Measurements from ENCODE around the gene SERGEF. TPM values are rescaled to one million over a fixed set of nuclear protein-coding genes. Genes with fewer than 3 reads are reported as not detected.
A peak's percentile ranks its signal among the peaks of the same experiment; 100 is the strongest.
"Not testable (repeated sequence)": the region's sequence is repeated elsewhere in the genome, so short reads cannot be mapped to it uniquely, and the experiment has no call there.

Gene SERGEF
- total RNA-seq, 8 experiments from 2014 or later, result 20.5 to 39.0 (median 29.5) TPM

GRCh38 chr11:18013790-18014507 is 1.1 kb upstream of the SERGEF start:
- ATAC-seq (replicated peaks in 6 of 8), result peak in 1 of 8 experiments; percentile 1
- 23 to 100% (median 42%) methylated on average over 1 to 6 of the region's 11 CpGs; no CpG with 5 or more reads in 1 of the 10 experiments for WGBS, 10 experiments
- in situ Hi-C loops (cut with MboI; ENCODE audit: low pct_unique_long_range_greater_than_20kb in 2 of 9, low sequenced_read_pairs in 9 of 9, unreplicated experiment in 9 of 9), result no loop called here

DNA sequence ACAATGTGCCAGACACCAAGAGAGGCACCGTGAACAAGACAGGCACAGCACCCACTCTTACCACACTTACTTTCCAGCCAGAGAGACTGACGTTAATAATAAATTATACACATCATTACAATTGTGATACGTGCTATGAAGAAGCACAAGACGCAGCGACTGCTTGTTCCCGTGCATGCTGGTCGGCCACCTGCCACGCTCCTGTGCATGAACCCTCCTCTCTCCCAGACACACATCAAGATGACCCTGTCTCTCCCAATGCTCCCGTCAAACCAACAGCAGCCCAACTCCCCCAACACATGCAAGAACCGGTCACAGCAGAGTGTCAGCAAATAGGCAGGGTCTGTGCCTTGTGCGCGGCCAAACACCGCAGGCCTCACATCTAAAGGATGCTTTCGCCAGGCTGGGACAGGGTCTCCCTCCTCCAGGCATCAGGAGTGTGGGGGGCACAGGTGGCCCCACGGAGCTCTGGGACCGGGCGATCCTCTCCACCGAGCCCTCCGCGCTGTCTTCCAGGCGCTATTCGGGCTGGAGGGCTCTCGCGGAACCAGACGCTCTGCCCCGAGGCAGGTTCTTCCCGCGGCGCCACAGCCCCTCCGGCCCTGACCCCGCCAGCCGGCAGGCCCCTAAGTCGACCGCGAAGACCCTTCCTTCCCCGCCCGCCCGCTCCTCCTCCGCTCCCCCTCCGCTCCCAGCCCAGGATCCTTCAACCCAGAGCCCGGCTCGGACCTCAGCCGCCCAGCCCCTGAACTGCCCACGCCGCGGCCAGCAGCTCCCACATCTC is 533 bp downstream of the SERGEF start:
- ATAC-seq (replicated peaks in 6 of 8), result peak in 4 of 8 experiments; percentile 8 to 29 (median 11)
- in situ Hi-C loops (cut with MboI; ENCODE audit: low pct_unique_long_range_greater_than_20kb in 2 of 9, low sequenced_read_pairs in 9 of 9, unreplicated experiment in 9 of 9), result no loop called here
- Histone ChIP-seq H3K4me1 (replicated peaks in 1 of 2) (peaks cover 5 to 6% of the 10 kb centered on the region in 2 donors), H3K4me3 (peak overlapping the region; percentile 45 to 67 (median 61)), H3K27ac (peak overlapping the region; percentile 71 to 80)
- 0 to 40% (median 12%) methylated on average over 1 to 8 of the region's 46 CpGs; no CpG with 5 or more reads in 4 of the 10 experiments for WGBS, 10 experiments

More at GRCh38 chr11:18013790-18014507, 1.1 kb upstream of the SERGEF start:
- H3K27ac ChIP-seq, result peak overlapping the region; percentile 71 to 80
- peaks cover 5 to 6% of the 10 kb centered on the region in 2 donors for H3K4me1 ChIP-seq (replicated peaks in 1 of 2)
- peak overlapping the region; percentile 45 to 67 (median 61) for H3K4me3 ChIP-seq

DNA sequence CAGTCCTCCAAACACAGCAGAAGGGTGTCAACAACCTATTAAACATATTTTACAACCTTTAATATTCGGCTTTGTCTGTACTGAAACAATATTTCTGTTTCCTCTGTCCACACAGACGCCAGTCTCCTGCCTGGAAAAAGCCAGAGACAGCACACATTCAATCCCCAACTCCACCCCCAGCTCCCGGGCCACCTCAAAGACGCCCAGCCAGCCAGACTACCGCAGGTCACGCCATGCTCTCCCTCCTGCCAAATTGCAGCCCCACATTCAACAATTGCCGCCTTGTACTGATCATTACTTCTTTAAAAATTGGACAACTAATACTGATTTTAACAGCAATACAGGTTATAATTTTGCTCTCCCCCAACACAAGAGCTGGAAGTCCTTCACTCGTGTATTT is 1.2 kb downstream of the SERGEF start:
- 14 to 89% (median 68%) methylated on average over 1 to 7 of the region's 8 CpGs; no CpG with 5 or more reads in 3 of the 10 experiments for WGBS, 10 experiments
- no peak overlapping the region for H3K27ac ChIP-seq
- peaks cover 5 to 6% of the 10 kb centered on the region in 2 donors for H3K4me1 ChIP-seq (replicated peaks in 1 of 2)
- in situ Hi-C loops (cut with MboI; ENCODE audit: low pct_unique_long_range_greater_than_20kb in 2 of 9, low sequenced_read_pairs in 9 of 9, unreplicated experiment in 9 of 9), result no loop called here
- H3K4me3 ChIP-seq, result peak overlapping the region; percentile 45 to 67 (median 61)
- no peak for ATAC-seq (replicated peaks in 6 of 8)

DNA sequence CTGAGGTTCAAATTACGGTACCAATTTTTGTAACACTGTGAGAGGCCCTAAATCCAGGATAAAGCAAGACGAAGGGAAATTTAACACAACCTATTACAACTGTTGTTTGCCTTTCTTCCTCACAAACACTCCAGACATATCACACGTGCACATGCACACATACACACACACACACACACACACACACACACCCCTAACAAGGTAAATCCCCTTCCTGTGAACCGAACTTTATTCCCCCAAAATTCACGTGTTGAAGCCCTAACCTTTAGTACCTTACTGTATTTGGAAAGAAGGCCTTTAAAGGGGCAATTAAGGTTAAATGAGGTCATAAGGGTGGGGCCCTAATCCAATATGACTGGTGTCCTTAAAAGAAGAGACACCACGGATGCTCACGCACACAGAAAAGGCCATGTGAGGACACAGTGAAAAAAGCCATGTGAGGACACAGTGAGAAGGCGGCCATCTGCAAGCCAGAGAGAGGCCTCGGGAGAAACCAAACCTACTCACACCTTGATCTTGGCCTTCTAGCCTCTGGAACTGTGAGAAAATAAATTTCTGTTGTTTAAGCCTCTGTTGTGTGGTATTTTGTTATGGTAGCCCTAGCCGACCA is 1.8 kb downstream of the SERGEF start:
- in situ Hi-C loops (cut with MboI; ENCODE audit: low pct_unique_long_range_greater_than_20kb in 2 of 9, low sequenced_read_pairs in 9 of 9, unreplicated experiment in 9 of 9), result no loop called here
- Histone ChIP-seq H3K4me1 (replicated peaks in 1 of 2) (peaks cover 5 to 6% of the 10 kb centered on the region in 2 donors), H3K27ac (no peak overlapping the region), H3K4me3 (peak overlapping the region in 1 of 5 donors; percentile 45)
- WGBS, 10 experiments, result 71 to 100% (median 93%) methylated on average over 1 to 5 of the region's 10 CpGs; no CpG with 5 or more reads in 2 of the 10 experiments
- no peak for ATAC-seq (replicated peaks in 6 of 8)

DNA sequence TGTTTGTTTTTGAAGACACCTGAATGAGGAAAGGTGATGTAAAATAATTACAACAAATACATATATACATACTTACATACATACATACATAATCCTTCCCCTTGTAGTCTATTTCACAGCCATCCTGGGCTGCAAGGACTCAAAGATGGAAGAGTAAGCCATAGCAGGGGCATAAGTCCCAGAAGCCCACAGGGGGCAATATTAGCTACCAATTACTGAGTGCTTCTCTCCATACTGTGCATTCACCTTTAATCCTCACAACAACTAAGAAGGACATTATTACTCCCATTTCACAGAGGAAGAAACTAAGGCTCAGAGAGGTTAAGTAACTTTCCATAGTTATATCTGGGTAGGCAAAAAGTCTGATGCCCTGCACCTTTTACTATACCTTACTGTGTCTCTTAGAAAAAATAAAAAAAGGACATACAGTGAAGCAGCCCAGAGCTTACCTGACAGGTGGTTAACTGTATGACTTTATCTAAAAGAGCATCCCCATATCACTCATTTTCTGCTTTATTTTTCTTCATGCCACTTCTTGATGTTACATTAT is 2.7 kb downstream of the SERGEF start:
- H3K4me3 ChIP-seq, result no peak overlapping the region
- H3K27ac ChIP-seq, result no peak overlapping the region
- peaks cover 5 to 6% of the 10 kb centered on the region in 2 donors for H3K4me1 ChIP-seq (replicated peaks in 1 of 2)
- in situ Hi-C loops (cut with MboI; ENCODE audit: low pct_unique_long_range_greater_than_20kb in 2 of 9, low sequenced_read_pairs in 9 of 9, unreplicated experiment in 9 of 9), result no loop called here
- ATAC-seq (replicated peaks in 6 of 8), result no peak

GRCh38 chr11:18005376-18006129 is 7.3 kb downstream of the SERGEF start:
- Histone ChIP-seq H3K4me1 (replicated peaks in 1 of 2) (no peaks in the 10 kb centered on the region), H3K4me3 (no peak overlapping the region), H3K27ac (no peak overlapping the region)
- 67 to 100% (median 93%) methylated on average over 1 to 4 of the region's 4 CpGs; no CpG with 5 or more reads in 1 of the 10 experiments for WGBS, 10 experiments
- no peak for ATAC-seq (replicated peaks in 6 of 8)
- in situ Hi-C loops (cut with MboI; ENCODE audit: low pct_unique_long_range_greater_than_20kb in 2 of 9, low sequenced_read_pairs in 9 of 9, unreplicated experiment in 9 of 9), result no loop called here

DNA sequence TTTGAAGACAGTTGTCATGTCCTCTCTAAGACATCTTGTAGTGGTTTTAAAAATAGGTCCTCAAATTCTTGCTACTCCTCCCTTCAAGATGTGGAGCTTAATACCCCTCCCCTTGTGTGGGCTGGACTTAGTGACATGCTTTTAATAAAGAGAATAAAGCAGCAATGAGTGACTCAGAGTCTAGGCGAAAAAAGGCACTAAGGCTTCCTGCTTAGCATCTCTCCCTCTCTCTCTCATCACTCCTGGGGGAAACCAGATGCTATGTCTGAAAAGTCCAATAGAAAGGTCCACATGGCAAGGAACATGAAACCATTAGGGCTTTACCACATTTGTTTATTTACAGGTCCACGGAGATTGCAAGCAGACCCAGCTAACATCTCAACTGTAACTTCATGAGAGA is 11.7 kb downstream of the SERGEF start:
- no peak overlapping the region for H3K27ac ChIP-seq
- 17 to 83% (median 52%) methylated on average over 1 to 2 of the region's 2 CpGs; no CpG with 5 or more reads in 4 of the 10 experiments for WGBS, 10 experiments
- no peak overlapping the region for H3K4me3 ChIP-seq
- ATAC-seq (replicated peaks in 6 of 8), result peak in 2 of 8 experiments; percentile 20 to 66
- H3K4me1 ChIP-seq (replicated peaks in 1 of 2), result no peaks in the 10 kb centered on the region
- in situ Hi-C loops (cut with MboI; ENCODE audit: low pct_unique_long_range_greater_than_20kb in 2 of 9, low sequenced_read_pairs in 9 of 9, unreplicated experiment in 9 of 9), result no loop called here

DNA sequence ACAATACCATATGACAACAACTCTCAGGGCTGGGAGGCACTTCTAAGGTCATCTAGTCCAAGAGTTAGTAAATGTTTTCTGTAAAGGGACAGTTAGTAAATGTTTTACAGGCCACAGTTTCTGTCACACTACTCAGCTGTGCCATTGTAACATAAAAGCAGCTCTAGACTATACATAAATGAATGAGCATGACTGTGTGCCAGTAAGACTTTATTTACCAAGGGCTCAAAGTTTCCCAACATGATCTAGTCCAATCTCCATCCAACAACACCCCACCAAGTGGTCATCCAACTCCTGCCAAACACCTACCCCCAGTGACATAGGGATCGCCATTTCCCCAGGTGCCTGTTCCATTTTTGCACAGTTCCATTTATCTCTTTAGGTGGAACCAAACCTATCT is 12.1 kb downstream of the SERGEF start:
- in situ Hi-C loops (cut with MboI; ENCODE audit: low pct_unique_long_range_greater_than_20kb in 2 of 9, low sequenced_read_pairs in 9 of 9, unreplicated experiment in 9 of 9), result no loop called here
- WGBS, 10 experiments, result 80 to 100% (median 100%) methylated on average over 1 of the region's 1 CpG; no CpG with 5 or more reads in 6 of the 10 experiments
- ATAC-seq (replicated peaks in 6 of 8), result no peak
- Histone ChIP-seq H3K4me1 (replicated peaks in 1 of 2) (no peaks in the 10 kb centered on the region), H3K4me3 (no peak overlapping the region), H3K27ac (no peak overlapping the region)

GRCh38 chr11:18000128-18000527 is 12.7 kb downstream of the SERGEF start:
- in situ Hi-C loops (cut with MboI; ENCODE audit: low pct_unique_long_range_greater_than_20kb in 2 of 9, low sequenced_read_pairs in 9 of 9, unreplicated experiment in 9 of 9); H3K4me1 ChIP-seq (replicated peaks in 1 of 2); H3K4me3 ChIP-seq; ATAC-seq (replicated peaks in 6 of 8); H3K27ac ChIP-seq: not testable (repeated sequence)
- 86 to 100% (median 95%) methylated on average over 2 to 4 of the region's 4 CpGs; no CpG with 5 or more reads in 1 of the 10 experiments for WGBS, 10 experiments

DNA sequence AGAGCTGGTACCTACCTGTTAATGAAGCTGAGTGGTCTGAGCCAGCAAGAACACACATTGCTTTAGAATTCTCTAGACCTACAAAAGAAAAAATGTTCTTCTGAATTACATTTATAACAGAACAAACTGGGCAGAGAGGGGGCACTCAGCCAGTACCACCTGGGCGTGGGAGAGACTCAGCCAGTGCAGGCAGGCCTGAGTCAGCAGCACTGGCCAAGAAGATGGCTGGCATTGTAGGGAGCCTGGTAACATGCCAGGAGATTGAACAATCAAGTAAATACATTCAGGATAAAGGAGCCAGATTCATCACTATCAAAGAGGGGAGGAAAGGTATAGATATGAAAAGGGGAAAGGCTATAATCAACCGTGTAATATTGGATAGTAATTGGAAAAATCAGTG is 19.9 kb downstream of the SERGEF start:
- H3K4me1 ChIP-seq (replicated peaks in 1 of 2), result no peaks in the 10 kb centered on the region
- in situ Hi-C loops (cut with MboI; ENCODE audit: low pct_unique_long_range_greater_than_20kb in 2 of 9, low sequenced_read_pairs in 9 of 9, unreplicated experiment in 9 of 9), result loop anchor here in 6 of 9 experiments (25.0 kb wide), 3 partner anchors 256 to 606 kb away; partner anchors contain the start of genes KCNC1 (in 2 of the 6) and KCNJ11 (in 1 of the 6)
- peak in 1 of 8 experiments; percentile 45 for ATAC-seq (replicated peaks in 6 of 8)
- no peak overlapping the region for H3K4me3 ChIP-seq
- 67 to 100% (median 93%) methylated on average over 1 to 2 of the region's 2 CpGs; no CpG with 5 or more reads in 3 of the 10 experiments for WGBS, 10 experiments
- H3K27ac ChIP-seq, result no peak overlapping the region

DNA sequence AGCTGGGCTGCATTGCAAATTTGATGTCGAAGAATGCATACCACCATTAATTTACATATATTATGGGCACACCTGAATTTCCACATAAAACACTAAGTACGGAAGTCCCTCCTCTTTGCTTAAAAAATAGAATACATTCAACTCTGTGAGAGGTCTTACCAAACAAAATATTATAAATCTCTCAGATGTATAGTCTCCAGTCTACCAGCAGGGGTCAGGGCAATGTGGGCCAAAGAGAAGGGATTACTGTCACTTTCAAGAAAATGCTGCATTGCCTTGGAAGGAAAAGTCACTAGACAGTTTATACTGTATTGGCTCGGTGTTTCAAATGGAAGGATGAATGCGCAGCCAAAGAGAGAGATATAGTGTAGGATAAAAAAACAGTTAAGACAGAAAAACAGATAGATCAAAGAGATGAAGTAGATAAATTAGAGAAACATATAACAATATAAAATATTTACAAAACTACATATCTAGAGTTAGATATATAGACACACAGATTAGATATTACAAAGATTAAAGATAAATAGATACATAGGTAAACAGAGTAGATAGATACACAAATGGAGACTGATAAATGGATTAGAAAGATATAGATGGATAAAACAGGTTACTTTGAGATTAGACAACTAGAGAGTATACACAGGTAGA is 20.9 kb downstream of the SERGEF start:
- no peak overlapping the region for H3K4me3 ChIP-seq
- in situ Hi-C loops (cut with MboI; ENCODE audit: low pct_unique_long_range_greater_than_20kb in 2 of 9, low sequenced_read_pairs in 9 of 9, unreplicated experiment in 9 of 9), result loop anchor here in 6 of 9 experiments (25.0 kb wide), 3 partner anchors 255 to 605 kb away; partner anchors contain the start of genes KCNC1 (in 2 of the 6) and KCNJ11 (in 1 of the 6)
- ATAC-seq (replicated peaks in 6 of 8), result peak in 7 of 8 experiments; percentile 20 to 96 (median 67)
- H3K4me1 ChIP-seq (replicated peaks in 1 of 2), result no peaks in the 10 kb centered on the region
- H3K27ac ChIP-seq, result no peak overlapping the region
- WGBS, 10 experiments, result 5 to 81% (median 36%) methylated on average over 2 to 4 of the region's 4 CpGs

Measured in motor neuron (in vitro differentiated cells).